ENCODE measurements around the gene CCDC146. TPM values are rescaled to one million over a fixed set of nuclear protein-coding genes. Genes with fewer than 3 reads are reported as not detected.
"Not testable (repeated sequence)": the region's sequence is repeated elsewhere in the genome, so short reads cannot be mapped to it uniquely, and the experiment has no call there.

The CCDC146 gene
- total and polyA plus RNA-seq, 7 experiments from 2014 or later: 0.98 to 15.6 (median 14.5) TPM

DNA sequence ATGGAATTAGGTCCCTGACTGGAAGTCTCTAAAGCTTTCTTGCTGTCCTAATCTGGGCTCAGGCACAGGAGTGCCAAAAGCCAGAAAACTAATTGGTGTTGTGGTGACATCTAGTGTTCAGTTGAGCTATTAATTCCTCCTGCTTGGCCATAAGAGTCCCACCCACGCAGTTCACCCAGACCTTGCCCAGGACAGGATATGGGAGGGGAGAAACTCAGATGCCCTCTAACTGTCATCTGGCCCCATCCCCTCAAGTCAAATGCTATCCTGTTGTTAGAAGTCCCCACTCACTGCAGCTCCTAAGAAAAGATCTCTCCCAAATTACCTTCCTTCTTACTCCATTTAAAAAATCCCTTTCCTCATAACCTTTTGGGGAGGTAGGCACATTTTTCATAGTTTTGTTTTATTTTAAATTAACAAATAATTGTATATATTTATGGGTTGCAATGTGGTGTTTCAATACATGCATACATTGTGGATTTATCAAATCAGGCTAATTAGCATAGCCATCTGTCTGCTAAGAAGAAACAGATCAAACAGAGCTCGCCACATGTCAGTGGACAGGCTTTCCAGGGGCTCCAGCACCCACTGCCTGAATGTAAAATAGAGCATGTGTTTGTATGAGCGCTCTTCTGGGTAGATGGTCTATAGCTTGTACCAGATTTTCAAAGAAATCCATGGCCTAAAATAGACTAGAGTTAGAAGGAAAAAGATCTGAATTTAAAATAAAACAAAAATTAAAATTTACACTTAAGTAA, 209.7 kb downstream of the CCDC146 start:
- H3K36me3 Mint-ChIP-seq: peaks cover 0 to 19% (median 5%) of the 10 kb centered on the region in 5 donors
- H3K4me1 ChIP-seq (ENCODE audit: control insufficient read depth in 2 of 2, insufficient read depth in 2 of 2, low read length in 2 of 2): peaks cover 18 to 34% of the 10 kb centered on the region in 2 donors
- H3K27me3 Mint-ChIP-seq: no peaks in the 10 kb centered on the region
- H3K4me1 Mint-ChIP-seq: peaks cover 28 to 55% (median 42%) of the 10 kb centered on the region in 7 donors
- H3K27me3 ChIP-seq (ENCODE audit: control insufficient read depth in 2 of 2, insufficient read depth in 2 of 2, low read length in 2 of 2): no peaks in the 10 kb centered on the region
- ATAC-seq (peak; percentile 78), DNase-seq (peak in 8 of 9 donors; percentile 15 to 49 (median 38))
- POLR2A ChIA-PET: interaction anchor here (1.4 kb wide), 1 partner anchor 22 kb away, joined by 5 read pairs; no protein-coding TSS in a partner anchor
- H3K36me3 ChIP-seq (ENCODE audit: control insufficient read depth in 2 of 3, insufficient read depth in 3 of 3, low read length in 3 of 3): no peaks in the 10 kb centered on the region
- H3K27ac ChIP-seq (ENCODE audit: low read depth, low read length): no peak overlapping the region
- no peaks in the 10 kb centered on the region for H3K9me3 ChIP-seq (ENCODE audit: control insufficient read depth in 2 of 3, low read length in 3 of 3)
- CTCF ChIA-PET: interaction anchor here (0.6 to 1.5 kb wide), 6 partner anchors 12 to 210 kb away, joined by 3 to 8 read pairs (median 5); partner anchors contain the start of gene CCDC146
- peak overlapping the region in 2 of 9 donors; percentile 55 to 74 for H3K27ac Mint-ChIP-seq
- peaks cover 0 to 2% (median 0%) of the 10 kb centered on the region in 11 donors for H3K9me3 Mint-ChIP-seq
- H3K4me3 Mint-ChIP-seq: peak overlapping the region in 2 of 10 donors; percentile 13 to 37
- intact Hi-C loops (cut with micrococcal nuclease): loop anchor here (1.0 to 2.0 kb wide), 4 partner anchors 19 to 209 kb away; partner anchors contain the start of genes CCDC146 (in 2 of the 2) and FGL2 (in 1 of the 2)
- no peak overlapping the region for H3K4me3 ChIP-seq (ENCODE audit: low read length)

GRCh38 chr7:77334039-77334438, 211.6 kb downstream of the CCDC146 start:
- POLR2A ChIA-PET; H3K27me3 Mint-ChIP-seq; H3K9me3 ChIP-seq (ENCODE audit: control insufficient read depth in 2 of 3, low read length in 3 of 3); H3K9me3 Mint-ChIP-seq; H3K27ac ChIP-seq (ENCODE audit: low read depth, low read length); H3K27me3 ChIP-seq (ENCODE audit: control insufficient read depth in 2 of 2, insufficient read depth in 2 of 2, low read length in 2 of 2); H3K4me3 Mint-ChIP-seq; H3K36me3 ChIP-seq (ENCODE audit: control insufficient read depth in 2 of 3, insufficient read depth in 3 of 3, low read length in 3 of 3); H3K4me3 ChIP-seq (ENCODE audit: low read length); DNase-seq; ATAC-seq; intact Hi-C loops (cut with micrococcal nuclease); H3K27ac Mint-ChIP-seq: not testable (repeated sequence)
- CTCF ChIA-PET: interaction anchor here (0.8 to 1.0 kb wide), 2 partner anchors 9 to 21 kb away, joined by 3 read pairs; no protein-coding TSS in a partner anchor
- H3K4me1 ChIP-seq (ENCODE audit: control insufficient read depth in 2 of 2, insufficient read depth in 2 of 2, low read length in 2 of 2): peaks cover 7 to 27% of the 10 kb centered on the region in 2 donors
- Mint-ChIP-seq H3K4me1 (peaks cover 24 to 52% (median 41%) of the 10 kb centered on the region in 7 donors), H3K36me3 (peaks cover 0 to 22% (median 7%) of the 10 kb centered on the region in 5 donors)

- H3K9me3 ChIP-seq (ENCODE audit: control insufficient read depth in 2 of 3, low read length in 3 of 3): no peaks in the 10 kb centered on the region
- DNase-seq: no peak
- Mint-ChIP-seq H3K27me3 (no peaks in the 10 kb centered on the region), H3K4me1 (peaks cover 20 to 49% (median 35%) of the 10 kb centered on the region in 7 donors), H3K27ac (peak overlapping the region in 1 of 9 donors; percentile 7), H3K4me3 (peak overlapping the region in 1 of 10 donors; percentile 19), H3K9me3 (peaks cover 0 to 2% (median 0%) of the 10 kb centered on the region in 11 donors), H3K36me3 (peaks cover 0 to 19% (median 5%) of the 10 kb centered on the region in 5 donors)
- ATAC-seq: no peak
- peaks cover 6 to 15% of the 10 kb centered on the region in 2 donors for H3K4me1 ChIP-seq (ENCODE audit: control insufficient read depth in 2 of 2, insufficient read depth in 2 of 2, low read length in 2 of 2)
- no peak overlapping the region for H3K27ac ChIP-seq (ENCODE audit: low read depth, low read length)
- no peaks in the 10 kb centered on the region for H3K36me3 ChIP-seq (ENCODE audit: control insufficient read depth in 2 of 3, insufficient read depth in 3 of 3, low read length in 3 of 3)
- H3K27me3 ChIP-seq (ENCODE audit: control insufficient read depth in 2 of 2, insufficient read depth in 2 of 2, low read length in 2 of 2): no peaks in the 10 kb centered on the region
- intact Hi-C loops (cut with micrococcal nuclease): no loop called here
- no peak overlapping the region for H3K4me3 ChIP-seq (ENCODE audit: low read length)
- POLR2A ChIA-PET: interaction anchor here (0.6 kb wide), 1 partner anchor 101 kb away, joined by 3 read pairs; no protein-coding TSS in a partner anchor
- CTCF ChIA-PET: interaction anchor here (1.2 to 1.9 kb wide), 2 partner anchors 9 to 19 kb away, joined by 5 to 6 read pairs; no protein-coding TSS in a partner anchor
Observed at GRCh38 chr7:77335581-77335980, 213.2 kb downstream of the CCDC146 start.

DNA sequence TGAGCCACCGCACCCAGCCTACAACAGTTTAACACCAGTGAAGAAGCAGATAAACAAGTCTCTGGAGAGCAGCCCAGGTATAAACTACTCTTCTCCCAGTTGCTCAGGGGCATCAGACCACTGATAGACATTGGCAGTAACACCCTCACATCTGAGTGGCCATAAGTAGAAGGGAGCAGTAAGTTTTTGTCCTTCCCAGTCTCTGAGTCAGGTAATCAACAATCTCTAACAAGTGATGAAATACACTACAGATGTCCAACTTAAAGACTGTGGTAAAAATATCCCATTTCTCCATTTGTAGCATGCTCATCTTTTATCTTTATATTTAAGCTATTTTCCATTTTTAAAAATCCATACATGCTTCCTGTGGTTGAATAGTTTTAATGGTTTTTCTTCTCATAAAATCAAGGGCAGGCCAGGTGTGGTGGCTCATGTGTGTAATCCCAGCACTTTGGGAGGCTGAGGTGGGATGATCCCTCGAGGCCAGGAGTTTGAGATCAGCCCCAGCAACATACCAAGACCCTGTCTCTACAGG, 215.1 kb downstream of the CCDC146 start:
- H3K27ac Mint-ChIP-seq: peak overlapping the region in 1 of 9 donors; percentile 70
- H3K36me3 Mint-ChIP-seq: peaks cover 0 to 24% (median 5%) of the 10 kb centered on the region in 5 donors
- no peaks in the 10 kb centered on the region for H3K27me3 ChIP-seq (ENCODE audit: control insufficient read depth in 2 of 2, insufficient read depth in 2 of 2, low read length in 2 of 2)
- no peaks in the 10 kb centered on the region for H3K36me3 ChIP-seq (ENCODE audit: control insufficient read depth in 2 of 3, insufficient read depth in 3 of 3, low read length in 3 of 3)
- H3K27me3 Mint-ChIP-seq: peaks cover 0 to 2% (median 0%) of the 10 kb centered on the region in 5 donors
- H3K9me3 ChIP-seq (ENCODE audit: control insufficient read depth in 2 of 3, low read length in 3 of 3): no peaks in the 10 kb centered on the region
- H3K4me3 ChIP-seq (ENCODE audit: low read length): no peak overlapping the region
- H3K27ac ChIP-seq (ENCODE audit: low read depth, low read length): no peak overlapping the region
- H3K4me1 Mint-ChIP-seq: peaks cover 14 to 43% (median 26%) of the 10 kb centered on the region in 7 donors
- H3K4me3 Mint-ChIP-seq: no peak overlapping the region
- no peak for ATAC-seq
- peaks cover 0 to 2% (median 0%) of the 10 kb centered on the region in 11 donors for H3K9me3 Mint-ChIP-seq
- no peak for DNase-seq
- POLR2A ChIA-PET: no interaction called here
- CTCF ChIA-PET: interaction anchor here (1.9 kb wide), 1 partner anchor 17 kb away, joined by 6 read pairs; no protein-coding TSS in a partner anchor
- intact Hi-C loops (cut with micrococcal nuclease): no loop called here
- peaks cover 6 to 9% of the 10 kb centered on the region in 2 donors for H3K4me1 ChIP-seq (ENCODE audit: control insufficient read depth in 2 of 2, insufficient read depth in 2 of 2, low read length in 2 of 2)

- Mint-ChIP-seq H3K4me3 (peak overlapping the region in 4 of 10 donors; percentile 18 to 45 (median 31)), H3K9me3 (peaks cover 0 to 2% (median 0%) of the 10 kb centered on the region in 11 donors), H3K4me1 (peaks cover 14 to 43% (median 26%) of the 10 kb centered on the region in 7 donors), H3K36me3 (peaks cover 0 to 24% (median 5%) of the 10 kb centered on the region in 5 donors), H3K27me3 (peaks cover 0 to 2% (median 0%) of the 10 kb centered on the region in 5 donors), H3K27ac (peak overlapping the region in 1 of 9 donors; percentile 9)
- no peak overlapping the region for H3K27ac ChIP-seq (ENCODE audit: low read depth, low read length)
- no peak for ATAC-seq
- ChIA-PET POLR2A (no interaction called here), CTCF (no interaction called here)
- intact Hi-C loops (cut with micrococcal nuclease): no loop called here
- DNase-seq: no peak
- H3K4me1 ChIP-seq (ENCODE audit: control insufficient read depth in 2 of 2, insufficient read depth in 2 of 2, low read length in 2 of 2): peaks cover 6 to 9% of the 10 kb centered on the region in 2 donors
- H3K27me3 ChIP-seq (ENCODE audit: control insufficient read depth in 2 of 2, insufficient read depth in 2 of 2, low read length in 2 of 2): no peaks in the 10 kb centered on the region
- H3K36me3 ChIP-seq (ENCODE audit: control insufficient read depth in 2 of 3, insufficient read depth in 3 of 3, low read length in 3 of 3): no peaks in the 10 kb centered on the region
- H3K9me3 ChIP-seq (ENCODE audit: control insufficient read depth in 2 of 3, low read length in 3 of 3): no peaks in the 10 kb centered on the region
- no peak overlapping the region for H3K4me3 ChIP-seq (ENCODE audit: low read length)
Observed at GRCh38 chr7:77338260-77338659, 215.8 kb downstream of the CCDC146 start.

GRCh38 chr7:77338883-77339629, 216.6 kb downstream of the CCDC146 start:
- intact Hi-C loops (cut with micrococcal nuclease): no loop called here
- Mint-ChIP-seq H3K27me3 (peaks cover 0 to 2% (median 0%) of the 10 kb centered on the region in 5 donors), H3K36me3 (peaks cover 0 to 18% (median 5%) of the 10 kb centered on the region in 5 donors), H3K27ac (peak overlapping the region in 5 of 9 donors; percentile 4 to 19 (median 17)), H3K9me3 (peaks cover 0 to 2% (median 0%) of the 10 kb centered on the region in 11 donors), H3K4me1 (peaks cover 14 to 43% (median 26%) of the 10 kb centered on the region in 7 donors), H3K4me3 (peak overlapping the region in 1 of 10 donors; percentile 18)
- Histone ChIP-seq H3K27ac (ENCODE audit: low read depth, low read length) (no peak overlapping the region), H3K27me3 (ENCODE audit: control insufficient read depth in 2 of 2, insufficient read depth in 2 of 2, low read length in 2 of 2) (no peaks in the 10 kb centered on the region), H3K4me3 (ENCODE audit: low read length) (no peak overlapping the region), H3K36me3 (ENCODE audit: control insufficient read depth in 2 of 3, insufficient read depth in 3 of 3, low read length in 3 of 3) (no peaks in the 10 kb centered on the region), H3K4me1 (ENCODE audit: control insufficient read depth in 2 of 2, insufficient read depth in 2 of 2, low read length in 2 of 2) (peaks cover 6 to 9% of the 10 kb centered on the region in 2 donors), H3K9me3 (ENCODE audit: control insufficient read depth in 2 of 3, low read length in 3 of 3) (no peaks in the 10 kb centered on the region)
- ChIA-PET POLR2A (interaction anchor here (0.6 to 1.5 kb wide), 2 partner anchors 10 to 60 kb away, joined by 3 read pairs; no protein-coding TSS in a partner anchor), CTCF (no interaction called here)
- peak; percentile 44 for ATAC-seq
- DNase-seq: no peak
